ENCODE results near the gene FJX1.

The FJX1 gene

GRCh38 chr11:35624781-35625180 lies 6.5 kb downstream of the FJX1 start:
- no peak for TF ChIP-seq CTCF (IDR thresholded peaks at IDR 0.05; ENCODE audit: insufficient read depth, low read depth, low read length, missing control alignments)
- H3K4me3 ChIP-seq (ENCODE audit: low read depth, low read length), result no peak overlapping the region
- no peak for DNase-seq (ENCODE audit: low read depth)

GRCh38 chr11:35626501-35626900 lies 8.2 kb downstream of the FJX1 start:
- no peak for DNase-seq (ENCODE audit: low read depth)
- TF ChIP-seq CTCF (IDR thresholded peaks at IDR 0.05; ENCODE audit: insufficient read depth, low read depth, low read length, missing control alignments), result no peak
- H3K4me3 ChIP-seq (ENCODE audit: low read depth, low read length), result no peak overlapping the region

GRCh38 chr11:35629511-35629910 lies 11.3 kb downstream of the FJX1 start:
- no peak for TF ChIP-seq CTCF (IDR thresholded peaks at IDR 0.05; ENCODE audit: insufficient read depth, low read depth, low read length, missing control alignments)
- no peak overlapping the region for H3K4me3 ChIP-seq (ENCODE audit: low read depth, low read length)
- no peak for DNase-seq (ENCODE audit: low read depth)

GRCh38 chr11:35629914-35630313 lies 11.7 kb downstream of the FJX1 start:
- no peak for TF ChIP-seq CTCF (IDR thresholded peaks at IDR 0.05; ENCODE audit: insufficient read depth, low read depth, low read length, missing control alignments)
- no peak overlapping the region for H3K4me3 ChIP-seq (ENCODE audit: low read depth, low read length)
- DNase-seq (ENCODE audit: low read depth), result no peak

- TF ChIP-seq CTCF (IDR thresholded peaks at IDR 0.05; ENCODE audit: insufficient read depth, low read depth, low read length, missing control alignments), result no peak
- no peak overlapping the region for H3K4me3 ChIP-seq (ENCODE audit: low read depth, low read length)
- DNase-seq (ENCODE audit: low read depth), result no peak
Observed at GRCh38 chr11:35631891-35632290, 13.6 kb downstream of the FJX1 start.

GRCh38 chr11:35632301-35632700 lies 14.0 kb downstream of the FJX1 start:
- TF ChIP-seq CTCF (IDR thresholded peaks at IDR 0.05; ENCODE audit: insufficient read depth, low read depth, low read length, missing control alignments), result no peak
- no peak for DNase-seq (ENCODE audit: low read depth)
- H3K4me3 ChIP-seq (ENCODE audit: low read depth, low read length), result no peak overlapping the region

- no peak for DNase-seq (ENCODE audit: low read depth)
- no peak overlapping the region for H3K4me3 ChIP-seq (ENCODE audit: low read depth, low read length)
- TF ChIP-seq CTCF (IDR thresholded peaks at IDR 0.05; ENCODE audit: insufficient read depth, low read depth, low read length, missing control alignments), result no peak
Observed at GRCh38 chr11:35633827-35634423, 15.7 kb downstream of the FJX1 start.

Data from GM12865 (cell line).